NB4 (cell line): ENCODE data around the gene CROCC2.

Experiments used
- MYC ChIP-seq: IDR thresholded peaks from 2 replicates; pipeline ENCODE4 v1.6.1; 2011; ENCODE audit warnings: low read depth, low read length
- POLR2A ChIP-seq: IDR thresholded peaks from 2 replicates; pipeline ENCODE4 v1.6.1; 2011; ENCODE audit warnings: mild to moderate bottlenecking; ENCODE audit not compliant: insufficient read length; ENCODE audit errors: extremely low read depth
- TF ChIP-seq, protein P1 (sequence below): IDR thresholded peaks from one replicate; pipeline ENCODE4 v1.5.1; 2012; ENCODE audit warnings: low read depth, low read length
- TF ChIP-seq, protein P2 (sequence below): IDR thresholded peaks from 2 replicates; pipeline ENCODE4 v1.6.1; 2011; ENCODE audit warnings: low read depth, low read length

DNA sequence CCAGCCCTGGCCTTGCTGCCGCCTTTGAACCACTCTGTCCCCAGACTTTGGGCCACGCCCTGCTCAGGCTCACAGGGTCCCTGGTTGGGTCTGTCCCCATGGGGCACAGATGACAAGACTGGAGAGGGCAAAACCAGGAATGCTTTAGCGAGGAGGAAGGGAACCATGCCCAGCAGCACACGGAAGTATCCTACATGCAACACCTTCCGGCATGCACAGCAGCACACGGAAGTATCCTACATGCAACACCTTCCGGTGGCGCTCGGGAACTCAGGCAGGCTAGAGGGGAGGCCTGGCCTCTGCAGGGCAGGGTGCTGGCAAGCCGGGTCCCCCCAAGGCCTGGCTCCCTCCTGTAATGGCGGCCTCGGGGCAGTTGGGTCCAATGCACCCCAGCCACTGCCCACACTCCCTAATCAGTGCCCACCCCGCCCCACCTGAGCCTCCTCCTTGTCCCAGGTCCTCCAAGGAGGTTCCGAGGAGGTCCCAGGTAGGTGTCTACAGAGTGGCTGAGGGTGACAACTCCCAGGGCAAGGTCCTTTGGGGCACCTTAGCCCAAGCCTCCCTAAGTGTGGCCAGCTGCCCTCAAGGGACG, 58.7 kb downstream of the CROCC2 start:
- TF ChIP-seq, protein P1, sequence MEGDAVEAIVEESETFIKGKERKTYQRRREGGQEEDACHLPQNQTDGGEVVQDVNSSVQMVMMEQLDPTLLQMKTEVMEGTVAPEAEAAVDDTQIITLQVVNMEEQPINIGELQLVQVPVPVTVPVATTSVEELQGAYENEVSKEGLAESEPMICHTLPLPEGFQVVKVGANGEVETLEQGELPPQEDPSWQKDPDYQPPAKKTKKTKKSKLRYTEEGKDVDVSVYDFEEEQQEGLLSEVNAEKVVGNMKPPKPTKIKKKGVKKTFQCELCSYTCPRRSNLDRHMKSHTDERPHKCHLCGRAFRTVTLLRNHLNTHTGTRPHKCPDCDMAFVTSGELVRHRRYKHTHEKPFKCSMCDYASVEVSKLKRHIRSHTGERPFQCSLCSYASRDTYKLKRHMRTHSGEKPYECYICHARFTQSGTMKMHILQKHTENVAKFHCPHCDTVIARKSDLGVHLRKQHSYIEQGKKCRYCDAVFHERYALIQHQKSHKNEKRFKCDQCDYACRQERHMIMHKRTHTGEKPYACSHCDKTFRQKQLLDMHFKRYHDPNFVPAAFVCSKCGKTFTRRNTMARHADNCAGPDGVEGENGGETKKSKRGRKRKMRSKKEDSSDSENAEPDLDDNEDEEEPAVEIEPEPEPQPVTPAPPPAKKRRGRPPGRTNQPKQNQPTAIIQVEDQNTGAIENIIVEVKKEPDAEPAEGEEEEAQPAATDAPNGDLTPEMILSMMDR, result no peak
- TF ChIP-seq POLR2A, result no peak
- TF ChIP-seq, protein P2, sequence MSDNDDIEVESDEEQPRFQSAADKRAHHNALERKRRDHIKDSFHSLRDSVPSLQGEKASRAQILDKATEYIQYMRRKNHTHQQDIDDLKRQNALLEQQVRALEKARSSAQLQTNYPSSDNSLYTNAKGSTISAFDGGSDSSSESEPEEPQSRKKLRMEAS, result no peak
- TF ChIP-seq MYC, result no peak
